Right ventricle myocardium inferior (tissue), 1 donor: ENCODE measurements around the gene ZNF521. TPM values are rescaled to one million over a fixed set of nuclear protein-coding genes. Genes with fewer than 3 reads are reported as not detected.
A peak's percentile ranks its signal among the peaks of the same experiment; 100 is the strongest.
"Not testable (repeated sequence)": the region's sequence is repeated elsewhere in the genome, so short reads cannot be mapped to it uniquely, and the experiment has no call there.

Experiments used
- ATAC-seq: fragments of 200-7000 bp; cut with Tn5 transposase; one replicate; pipeline ENCODE4 v1.9.1; 2020; ENCODE audit warnings: mild to moderate bottlenecking, moderate library complexity
- DNase-seq: peaks from one replicate; pipeline ENCODE4 v3.0.0; 2021; ENCODE audit errors: missing footprints
- intact Hi-C: fragments of 100-400 bp; cut with DNase I; formaldehyde crosslinking; loops from one replicate; pipeline ENCODE4 v1.11.0; 2022
- total RNA-seq: library from RNA; stranded (reverse); fragmentation: NEBNext Ultra II Directional; extraction: Animal tissue kit (Norgen Biotek cat#: 25700); gene quantifications from one replicate; pipeline ENCODE4 v1.2.1, GENCODE V29; 2021
- donor health status: DM: no; HTN: yes; CAD: no; lungs with severe emphysema.

ZNF521 gene
- total RNA-seq, 1 donor from 2014 or later = 29.6 TPM

DNA sequence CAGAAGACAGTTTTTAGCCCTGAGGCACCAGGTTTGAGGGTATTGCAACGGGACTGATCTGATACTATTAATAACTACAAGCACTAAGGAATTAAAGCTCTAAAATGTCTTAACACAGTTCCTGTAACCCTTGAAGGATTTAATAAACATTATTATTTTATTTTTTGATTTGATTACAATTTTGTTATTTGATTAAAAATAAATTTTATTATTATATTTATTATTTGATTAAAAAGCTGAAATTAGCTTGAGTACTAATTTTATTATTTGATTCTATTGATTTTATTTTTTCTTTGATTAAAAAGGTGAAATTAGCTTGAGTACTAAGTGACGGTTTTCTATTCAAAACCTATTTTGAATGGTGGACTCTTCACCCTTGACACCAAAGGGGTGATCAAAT is 307.3 kb downstream of the ZNF521 start:
- intact Hi-C loops = no loop called here
- no peak for DNase-seq
- no peak for ATAC-seq

DNA sequence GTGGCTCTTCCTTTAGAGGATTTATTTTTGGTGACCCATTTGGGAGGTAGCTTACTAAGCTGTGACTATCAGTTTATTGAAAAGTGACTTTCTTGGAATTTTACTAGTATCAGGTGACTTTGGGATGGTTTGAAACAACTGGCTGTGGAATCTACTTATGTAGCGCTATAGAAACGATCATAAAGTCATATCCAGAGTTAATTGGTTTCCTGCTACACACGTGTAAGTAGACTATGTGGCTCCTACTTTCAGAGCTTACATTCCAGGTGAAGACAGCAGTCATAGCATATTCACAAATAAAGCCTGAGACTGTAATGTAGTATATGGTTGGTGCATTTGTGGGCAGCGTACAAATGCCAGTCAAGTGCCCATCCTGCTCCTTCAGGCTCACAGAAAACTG is 308.9 kb downstream of the ZNF521 start:
- ATAC-seq (no peak), DNase-seq (no peak)
- intact Hi-C loops = no loop called here

DNA sequence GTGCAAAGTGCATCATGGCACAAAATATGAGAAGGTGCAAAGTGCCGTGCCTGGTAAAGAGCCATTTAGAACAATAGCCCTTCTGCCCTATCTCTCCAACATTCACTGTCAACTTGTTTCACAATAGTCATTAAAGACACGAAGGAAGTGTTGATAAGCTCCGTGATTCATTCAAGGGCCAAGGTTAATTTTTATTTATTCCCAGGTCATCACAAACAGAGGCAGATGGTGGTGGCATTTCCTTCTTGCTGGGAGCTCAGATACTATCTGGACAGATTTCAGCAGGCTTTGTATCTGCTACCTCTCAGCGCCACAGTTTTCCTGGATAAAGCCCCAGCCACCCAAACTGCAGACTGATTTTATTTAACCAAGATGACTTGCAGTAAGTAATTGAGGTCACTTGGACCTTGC is 309.3 kb downstream of the ZNF521 start:
- ATAC-seq (peak; percentile 63), DNase-seq (no peak)
- intact Hi-C loops = no loop called here

DNA sequence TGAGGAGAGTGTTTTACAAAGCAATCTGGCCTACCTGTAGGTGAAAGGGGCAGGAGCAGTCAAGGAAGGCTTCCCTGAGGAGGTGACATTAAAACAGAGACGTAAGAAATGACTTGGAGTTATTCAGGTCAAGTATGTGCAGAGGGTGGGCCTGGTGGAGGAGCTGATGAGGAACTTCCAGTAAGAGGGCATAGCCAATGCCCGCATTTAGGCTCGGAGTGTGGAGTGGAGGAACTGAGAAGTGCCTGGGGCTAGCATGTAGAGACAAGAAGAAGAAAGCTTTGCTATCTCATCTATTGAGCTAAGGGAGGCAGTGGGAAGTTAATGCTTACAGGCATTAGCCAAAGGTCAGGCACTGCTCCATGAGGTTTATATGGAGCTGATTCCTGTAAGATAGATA is 312.2 kb downstream of the ZNF521 start:
- intact Hi-C loops = no loop called here
- DNase-seq (no peak), ATAC-seq (no peak)

DNA sequence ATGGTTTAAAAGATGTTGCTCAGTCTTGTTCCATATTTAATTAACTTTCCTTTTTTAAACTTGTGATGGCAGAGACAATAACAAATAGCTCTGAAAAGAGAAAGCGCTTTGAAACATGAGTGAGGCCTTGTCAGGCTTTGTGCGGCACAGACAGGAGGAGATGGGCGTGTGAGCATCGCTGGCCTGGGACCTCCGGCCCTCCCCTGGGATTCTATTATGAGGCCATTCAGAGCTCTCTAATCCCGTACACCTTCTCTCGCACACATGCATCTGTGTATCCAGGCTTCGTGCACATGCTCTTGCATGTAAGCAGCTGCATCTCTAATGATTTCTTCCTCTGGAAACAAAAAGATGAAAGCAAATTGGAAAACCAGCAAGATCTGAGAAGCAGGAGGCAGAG is 313.7 kb downstream of the ZNF521 start:
- ATAC-seq = no peak
- no peak for DNase-seq
- intact Hi-C loops = no loop called here

DNA sequence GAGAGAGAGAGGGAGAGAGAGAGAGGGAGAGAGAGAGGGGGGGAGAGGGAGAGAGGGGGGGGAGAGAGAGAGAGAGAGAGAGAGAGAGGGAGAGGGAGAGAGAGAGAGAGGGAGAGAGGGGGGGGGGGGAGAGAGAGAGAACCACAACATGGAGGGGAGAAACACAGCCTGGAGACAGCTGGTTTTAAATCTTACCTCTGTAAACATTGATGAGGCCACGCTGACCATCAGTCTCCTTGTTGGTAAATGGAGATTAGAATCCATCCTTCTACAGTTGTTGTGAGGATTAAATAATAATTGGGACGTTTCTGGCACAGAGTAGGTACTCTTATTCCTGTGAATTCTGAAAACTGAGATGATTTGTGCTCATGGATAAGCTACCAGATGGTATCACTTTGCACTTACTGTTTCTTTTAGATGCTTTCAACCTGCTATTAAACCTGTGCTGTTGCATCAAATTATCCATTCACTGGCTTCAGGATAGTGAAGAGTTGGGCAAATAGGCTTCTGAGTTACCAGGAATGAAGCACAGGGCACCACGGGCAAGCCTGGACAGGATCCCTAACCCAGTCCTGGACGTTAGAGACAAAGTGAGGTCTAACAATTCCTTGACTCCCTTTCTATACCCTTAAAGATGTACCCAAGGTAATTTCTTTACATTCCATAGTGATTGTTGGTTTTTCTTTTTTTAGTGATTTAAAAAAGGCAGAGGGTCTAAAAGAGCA is 318.1 kb downstream of the ZNF521 start:
- intact Hi-C loops = no loop called here
- ATAC-seq = no peak
- no peak for DNase-seq

DNA sequence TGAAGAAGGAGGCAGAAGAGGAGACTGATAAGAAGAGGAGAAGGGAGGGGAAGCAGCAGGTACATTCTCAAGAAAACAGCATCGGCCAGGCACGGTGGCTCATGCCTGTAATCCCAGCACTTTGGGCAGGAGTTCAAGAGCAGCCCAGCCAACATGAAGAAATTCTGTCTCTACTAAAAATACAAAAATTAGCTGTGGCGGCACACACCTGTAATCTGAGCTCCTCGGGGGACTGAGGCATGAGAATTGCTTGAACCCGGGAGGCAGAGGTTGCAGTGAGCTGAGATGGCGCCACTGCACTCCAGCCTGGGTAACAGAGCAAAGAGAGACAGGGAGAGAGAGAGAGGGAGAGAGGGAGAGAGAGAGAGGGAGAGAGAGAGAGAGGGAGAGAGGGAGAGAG is 318.8 kb downstream of the ZNF521 start:
- DNase-seq, ATAC-seq, intact Hi-C loops: not testable (repeated sequence)

DNA sequence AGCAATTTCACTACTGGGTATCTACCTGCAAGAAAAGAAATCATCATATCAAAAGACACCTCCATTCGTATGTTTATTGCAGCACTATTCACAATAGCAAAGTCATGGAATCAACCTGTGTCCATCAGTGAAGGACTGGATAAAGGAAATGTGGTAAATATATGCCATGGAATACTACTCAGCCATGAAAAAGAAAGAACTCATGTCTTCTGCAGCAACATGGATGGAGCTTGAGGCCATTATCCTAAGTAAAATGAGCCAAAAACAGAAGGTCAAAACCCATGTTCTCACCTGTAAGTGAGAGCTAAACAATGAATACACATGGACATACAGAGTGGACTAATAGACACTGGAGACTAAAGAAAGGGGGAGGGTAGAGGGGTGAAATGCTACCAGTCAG is 322.2 kb downstream of the ZNF521 start:
- intact Hi-C loops = no loop called here
- DNase-seq = no peak
- no peak for ATAC-seq

DNA sequence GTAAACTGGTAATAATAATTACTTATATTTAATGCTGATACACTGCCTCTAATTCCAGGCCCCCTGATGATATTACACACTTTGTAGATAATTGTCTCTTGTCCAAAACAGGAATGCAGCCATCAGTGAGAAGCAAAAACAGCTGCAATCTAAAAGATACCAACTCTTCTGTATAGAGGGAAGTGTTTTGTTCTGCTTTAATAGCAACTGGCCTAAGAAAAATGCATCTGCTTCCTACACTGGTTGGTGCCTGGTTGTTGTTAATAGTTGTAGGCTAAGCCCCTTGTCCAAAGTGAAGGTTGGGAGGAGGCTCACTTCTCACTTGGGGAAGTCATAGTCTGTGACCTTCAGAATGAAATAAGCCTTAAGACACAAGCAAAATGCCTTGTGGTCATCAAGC is 332.0 kb downstream of the ZNF521 start:
- DNase-seq (no peak), ATAC-seq (no peak)
- intact Hi-C loops = no loop called here

DNA sequence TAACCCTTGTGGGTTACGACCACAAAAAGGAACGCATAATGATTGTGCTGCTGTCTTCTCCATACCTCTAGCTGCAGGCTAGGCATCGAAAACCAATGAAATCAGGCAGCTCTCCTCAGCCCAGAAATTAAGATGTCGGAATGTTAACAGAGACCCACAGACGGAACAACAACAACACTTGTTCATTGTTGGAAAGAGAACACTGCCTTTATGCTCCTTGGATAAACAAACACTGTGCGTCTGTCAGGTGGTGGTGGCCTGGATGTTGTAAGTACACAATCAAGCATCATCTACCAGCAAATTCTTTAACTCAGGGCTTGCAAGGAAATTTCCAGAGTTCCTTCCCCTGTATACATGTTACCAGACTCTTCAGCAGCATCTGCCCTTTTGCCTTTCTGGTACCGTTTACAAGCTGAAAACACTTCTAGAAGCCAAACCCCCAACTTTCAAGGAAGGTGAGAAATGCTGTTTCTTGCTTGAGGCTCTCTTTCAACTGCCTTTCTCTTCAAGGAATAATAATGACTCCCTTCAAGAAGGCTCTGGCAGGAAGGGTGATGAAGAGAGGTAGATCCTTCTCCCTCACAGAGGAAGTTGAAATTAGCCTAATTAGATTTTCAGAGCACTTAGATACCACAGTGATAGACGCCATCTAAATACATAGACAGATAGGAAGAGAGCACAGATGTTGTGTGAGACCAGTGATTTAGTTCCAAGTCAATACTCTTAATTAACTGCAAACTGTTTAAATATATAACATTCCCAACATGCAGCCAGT is 332.7 kb downstream of the ZNF521 start:
- intact Hi-C loops = no loop called here
- ATAC-seq (no peak), DNase-seq (no peak)

DNA sequence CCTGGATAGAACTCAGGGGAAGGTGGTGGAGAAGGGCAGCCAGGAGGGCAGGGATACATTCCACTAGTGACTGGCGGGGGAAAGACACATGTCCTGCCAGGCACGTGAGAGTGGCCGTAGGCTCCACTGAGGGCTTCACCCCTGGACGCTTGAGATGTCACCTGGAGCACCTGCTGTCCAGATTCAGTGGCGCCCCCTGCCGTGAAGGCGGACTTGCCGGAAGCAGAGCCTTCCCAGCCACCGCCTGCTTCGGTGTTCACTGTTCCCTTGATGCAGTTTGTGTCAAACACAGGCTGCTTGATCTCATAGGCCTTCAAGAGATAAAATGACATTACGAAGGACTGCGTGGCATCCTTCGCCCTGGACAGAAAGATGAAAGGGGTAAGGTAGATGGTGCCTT is 335.3 kb downstream of the ZNF521 start:
- intact Hi-C loops = no loop called here
- ATAC-seq (no peak), DNase-seq (no peak)

DNA sequence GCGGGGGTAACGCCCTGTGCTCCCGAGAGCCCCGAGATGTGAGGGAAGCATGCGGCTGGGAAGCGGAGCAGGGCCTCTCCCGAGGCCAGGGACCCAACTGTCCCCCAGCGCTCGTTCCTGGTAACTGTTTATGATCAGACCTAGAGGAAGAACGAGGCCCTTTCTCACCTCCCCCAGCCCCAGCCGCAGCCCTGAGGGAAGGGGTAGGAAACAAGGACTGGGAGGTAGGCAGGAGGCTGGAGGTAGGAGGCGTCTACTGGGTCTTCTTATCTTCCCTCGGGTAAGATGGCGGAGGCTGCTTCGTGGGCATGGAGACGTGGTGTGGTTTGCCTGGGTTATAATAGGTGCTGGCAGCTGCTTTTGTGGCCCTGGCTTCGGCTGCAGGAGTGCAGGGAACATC is 335.8 kb downstream of the ZNF521 start:
- ATAC-seq = no peak
- no peak for DNase-seq
- intact Hi-C loops = no loop called here
